CD4-positive, CD25-positive, alpha-beta regulatory T cell (primary cell): ENCODE data around the gene CNBP. TPM values are rescaled to one million over a fixed set of nuclear protein-coding genes. Genes with fewer than 3 reads are reported as not detected.
A peak's percentile ranks its signal among the peaks of the same experiment; 100 is the strongest.

Experiments
- ATAC-seq, 2 donors: fragments of 150-1000 bp; cut with Tn5 transposase; one replicate each; pipeline ENCODE4 v1.10.0; 2021; ENCODE audit warnings: low read depth in 2 of 2, moderate number of reproducible peaks in 2 of 2, moderate library complexity in 1 of 2
- DNase-seq, 3 donors: peaks; one replicate each; pipeline versions ENCODE4 v3.0.0 to v3.0.0-alpha.2; 2012 to 2022; ENCODE audit warnings: mixed read lengths in 1 of 3
- H3K27ac ChIP-seq: one replicate; pipeline ENCODE4 v1.7.0; 2013; ENCODE audit warnings: mild to moderate bottlenecking, low read length; ENCODE audit not compliant: insufficient read depth, poor library complexity, severe bottlenecking
- H3K27me3 ChIP-seq: one replicate; pipeline ENCODE4 v1.7.0; 2013; ENCODE audit warnings: low read length; ENCODE audit not compliant: control insufficient read depth, insufficient read depth
- H3K36me3 ChIP-seq: one replicate; pipeline ENCODE4 v1.7.0; 2013; ENCODE audit warnings: mild to moderate bottlenecking, low read length, moderate library complexity; ENCODE audit not compliant: control insufficient read depth, insufficient read depth
- H3K4me1 ChIP-seq: 2 replicates; pipeline ENCODE4 v1.7.0; 2013; ENCODE audit warnings: mild to moderate bottlenecking, low read length; ENCODE audit not compliant: insufficient read depth, control insufficient read depth, poor library complexity, severe bottlenecking
- H3K4me3 ChIP-seq: one replicate; pipeline ENCODE4 v1.7.0; 2013; ENCODE audit warnings: low read depth, mild to moderate bottlenecking, low read length, moderate library complexity
- H3K9me3 ChIP-seq, 2 experiments: 1 replicate in 1 of 2; 2 replicates in 1 of 2; pipeline ENCODE4 v1.7.0; 2013; ENCODE audit warnings: low read length in 2 of 2, mild to moderate bottlenecking in 1 of 2, moderate library complexity in 1 of 2; ENCODE audit not compliant: control insufficient read depth in 2 of 2
- H3K27ac Mint-ChIP-seq, 3 donors: one replicate each; pipeline ENCODE4 v1.8.0; 2020 to 2022; ENCODE audit warnings: mild to moderate bottlenecking in 3 of 3, mixed read lengths in 3 of 3, moderate library complexity in 2 of 3
- H3K27me3 Mint-ChIP-seq: one replicate; pipeline ENCODE4 v1.8.0; 2022; ENCODE audit warnings: mild to moderate bottlenecking, mixed read lengths
- H3K36me3 Mint-ChIP-seq: one replicate; pipeline ENCODE4 v1.8.0; 2020; ENCODE audit warnings: mixed read lengths
- H3K4me1 Mint-ChIP-seq, 4 donors: one replicate each; pipeline ENCODE4 v1.8.0; 2020 to 2022; ENCODE audit warnings: mixed read lengths in 4 of 4, mild to moderate bottlenecking in 1 of 4
- H3K4me3 Mint-ChIP-seq, 4 donors: one replicate each; pipeline ENCODE4 v1.8.0; 2020 to 2022; ENCODE audit warnings: mild to moderate bottlenecking in 4 of 4, mixed read lengths in 4 of 4, moderate library complexity in 3 of 4
- H3K9me3 Mint-ChIP-seq, 7 donors: one replicate each; pipeline ENCODE4 v1.8.0; 2020 to 2022; ENCODE audit warnings: mixed read lengths in 7 of 7, mild to moderate bottlenecking in 3 of 7, moderate library complexity in 2 of 7
- polyA plus RNA-seq, 4 donors: library from polyadenylated mRNA; unstranded; fragments of 300-500 nt; fragmentation: Illumina TruSeq; gene quantifications; one replicate each; pipeline ENCODE4 v1.2.3, GENCODE V29; 2021
- total RNA-seq: library from RNA; stranded (reverse); gene quantifications from one replicate; pipeline ENCODE4 v1.2.3, GENCODE V29; 2022

The CNBP gene
- total and polyA plus RNA-seq, 5 donors from 2014 or later = 278 to 1,097 (median 1,094) TPM

GRCh38 chr3:129123314-129124060 is 60.2 kb downstream of the CNBP start:
- H3K27me3 ChIP-seq = no peaks in the 10 kb centered on the region
- Mint-ChIP-seq H3K36me3 (peaks cover 11% of the 10 kb centered on the region), H3K4me3 (peak overlapping the region; percentile 76 to 91 (median 87)), H3K4me1 (peaks cover 6 to 35% (median 21%) of the 10 kb centered on the region in 4 donors), H3K27ac (peak overlapping the region; percentile 57 to 91 (median 84)), H3K9me3 (peaks cover 0 to 1% (median 0%) of the 10 kb centered on the region in 7 donors), H3K27me3 (no peaks in the 10 kb centered on the region)
- H3K9me3 ChIP-seq = no peaks in the 10 kb centered on the region
- ATAC-seq (no peak), DNase-seq (peak in 2 of 3 donors; percentile 21 to 39)
- H3K4me3 ChIP-seq = peak overlapping the region; percentile 7
- peak overlapping the region; percentile 80 for H3K27ac ChIP-seq
- no peaks in the 10 kb centered on the region for H3K36me3 ChIP-seq
- peaks cover 40% of the 10 kb centered on the region for H3K4me1 ChIP-seq

- ATAC-seq (no peak), DNase-seq (peak in 1 of 3 donors; percentile 22)
- no peaks in the 10 kb centered on the region for H3K27me3 Mint-ChIP-seq
- peak overlapping the region; percentile 57 to 91 (median 84) for H3K27ac Mint-ChIP-seq
- no peak overlapping the region for H3K4me3 ChIP-seq
- peak overlapping the region; percentile 80 for H3K27ac ChIP-seq
- peaks cover 50% of the 10 kb centered on the region for H3K4me1 ChIP-seq
- H3K27me3 ChIP-seq = no peaks in the 10 kb centered on the region
- peak overlapping the region; percentile 86 to 91 (median 88) for H3K4me3 Mint-ChIP-seq
- H3K4me1 Mint-ChIP-seq = peaks cover 7 to 41% (median 30%) of the 10 kb centered on the region in 4 donors
- peaks cover 0 to 1% (median 0%) of the 10 kb centered on the region in 7 donors for H3K9me3 Mint-ChIP-seq
- no peaks in the 10 kb centered on the region for H3K9me3 ChIP-seq
- H3K36me3 Mint-ChIP-seq = peaks cover 19% of the 10 kb centered on the region
- peaks cover 5% of the 10 kb centered on the region for H3K36me3 ChIP-seq
These were observed 61.2 kb downstream of the CNBP start for GRCh38 chr3:129122412-129123011.

GRCh38 chr3:129121792-129122411 is 61.8 kb downstream of the CNBP start, which contains the start of gene RAB43:
RAB43 (minus strand) TSS chr3:129121804; CDS start chr3:129121489, 315 bp downstream.
- peak within 1 kb of the TSS; percentile 93 to 98 (median 96) for H3K4me3 Mint-ChIP-seq

DNA sequence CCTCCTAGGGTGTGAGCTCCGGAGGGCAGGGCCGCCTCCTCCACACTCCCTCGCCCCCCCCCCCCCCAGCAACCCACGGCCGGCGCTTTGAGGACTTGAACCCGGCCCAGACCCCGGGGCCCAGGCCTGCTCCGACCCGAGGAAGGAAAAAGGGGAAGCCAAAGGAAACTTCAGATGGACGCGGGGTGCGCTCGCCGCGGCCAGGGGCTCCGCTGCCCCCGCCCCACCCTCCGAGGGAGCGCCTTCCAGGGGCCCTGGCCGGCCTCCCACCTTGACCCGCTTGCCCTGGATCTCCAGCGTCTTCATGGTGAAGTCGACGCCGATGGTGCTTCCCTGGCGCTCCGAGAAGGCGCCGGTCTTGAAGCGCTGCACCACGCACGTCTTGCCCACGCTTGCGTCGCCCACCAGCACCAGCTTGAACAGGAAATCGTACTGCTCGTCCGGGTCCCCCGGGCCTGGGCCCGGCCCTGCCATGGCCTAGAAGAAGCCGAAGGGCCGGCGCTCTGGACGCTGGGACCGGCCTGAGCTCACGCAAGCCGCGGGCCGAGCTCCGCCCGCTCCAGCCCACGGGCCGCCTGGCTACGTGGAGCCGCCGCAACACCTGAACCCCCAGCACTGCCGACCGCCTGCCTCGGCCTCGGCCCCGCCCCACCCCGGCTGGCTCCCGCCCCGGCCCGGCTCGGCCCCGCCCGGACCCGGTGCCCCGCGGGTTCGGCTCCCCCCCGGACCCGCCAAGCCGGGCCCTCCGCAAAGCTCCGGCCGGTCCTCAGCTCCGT is 62.5 kb downstream of the CNBP start:
- Histone ChIP-seq H3K4me3 (peak overlapping the region; percentile 98), H3K9me3 (no peaks in the 10 kb centered on the region), H3K4me1 (peaks cover 63% of the 10 kb centered on the region), H3K27ac (peak overlapping the region; percentile 90), H3K27me3 (no peaks in the 10 kb centered on the region), H3K36me3 (peaks cover 6% of the 10 kb centered on the region)
- DNase-seq (peak in 2 of 3 donors; percentile 58 to 77), ATAC-seq (peak; percentile 17 to 23)
- Mint-ChIP-seq H3K27ac (peak overlapping the region; percentile 95 to 97 (median 95)), H3K4me1 (peaks cover 17 to 55% (median 39%) of the 10 kb centered on the region in 4 donors), H3K27me3 (no peaks in the 10 kb centered on the region), H3K4me3 (peak overlapping the region; percentile 93 to 98 (median 96)), H3K9me3 (peaks cover 0 to 1% (median 0%) of the 10 kb centered on the region in 7 donors), H3K36me3 (peaks cover 29% of the 10 kb centered on the region)

More at GRCh38 chr3:129121792-129122411, 61.8 kb downstream of the CNBP start, which contains the start of gene RAB43:
- peak within 1 kb of the TSS; percentile 95 to 99 (median 97) for H3K27ac Mint-ChIP-seq
- peak; percentile 52 to 60 for ATAC-seq
- Histone ChIP-seq H3K9me3 (no peaks in the 10 kb centered on the region), H3K27me3 (no peaks in the 10 kb centered on the region), H3K4me3 (peak within 1 kb of the TSS; percentile 98), H3K36me3 (peaks cover 6% of the 10 kb centered on the region), H3K4me1 (peaks cover 56% of the 10 kb centered on the region), H3K27ac (peak within 1 kb of the TSS; percentile 90)
- H3K4me1 Mint-ChIP-seq = peaks cover 10 to 48% (median 33%) of the 10 kb centered on the region in 4 donors
- H3K36me3 Mint-ChIP-seq = peaks cover 24% of the 10 kb centered on the region
- peaks cover 0 to 1% (median 0%) of the 10 kb centered on the region in 7 donors for H3K9me3 Mint-ChIP-seq
- no peaks in the 10 kb centered on the region for H3K27me3 Mint-ChIP-seq
- DNase-seq = peak; percentile 84 to 87 (median 86)

DNA sequence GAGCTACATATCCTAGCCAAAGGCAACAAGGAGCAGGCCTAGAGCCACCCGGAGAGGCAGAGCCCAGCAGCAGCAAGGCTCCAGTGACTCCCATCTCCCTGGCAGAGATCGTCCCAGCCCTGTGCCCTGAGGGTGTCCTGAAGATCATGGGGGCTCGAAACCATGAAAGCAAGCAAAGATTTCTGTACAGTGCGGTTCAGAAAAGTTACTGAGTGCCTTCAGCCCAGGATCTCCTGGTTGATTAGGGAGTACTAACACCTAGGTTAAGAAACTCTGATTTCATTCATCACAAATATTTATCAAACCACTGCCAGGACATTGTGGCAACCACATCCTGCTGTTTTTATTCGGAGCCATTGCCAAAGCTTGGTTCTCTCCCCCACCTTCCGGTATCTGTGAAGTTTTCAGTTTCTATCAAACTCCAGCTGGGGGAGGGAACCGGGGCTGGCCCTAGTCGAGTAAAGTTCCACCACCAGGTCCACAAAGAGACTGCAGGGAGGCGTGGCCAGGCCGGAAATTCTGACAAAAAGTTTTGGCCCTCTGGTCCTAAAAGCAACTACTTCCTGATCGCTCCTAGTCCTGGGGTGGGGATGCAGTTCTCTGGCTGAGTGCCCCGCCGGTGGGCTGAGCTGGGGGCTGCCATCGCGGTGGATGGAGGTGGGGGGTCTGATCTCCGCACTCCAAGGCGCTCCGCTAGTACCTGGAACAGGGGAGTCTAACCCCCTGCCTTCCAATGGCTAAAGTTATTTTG is 63.3 kb downstream of the CNBP start:
- peaks cover 33% of the 10 kb centered on the region for H3K36me3 Mint-ChIP-seq
- ATAC-seq = peak; percentile 76 to 77
- Histone ChIP-seq H3K9me3 (no peaks in the 10 kb centered on the region), H3K27me3 (no peaks in the 10 kb centered on the region), H3K4me1 (peaks cover 69% of the 10 kb centered on the region), H3K36me3 (peaks cover 6% of the 10 kb centered on the region), H3K4me3 (peak overlapping the region; percentile 98), H3K27ac (peak overlapping the region; percentile 90)
- peak overlapping the region; percentile 95 to 99 (median 97) for H3K27ac Mint-ChIP-seq
- no peaks in the 10 kb centered on the region for H3K27me3 Mint-ChIP-seq
- peaks cover 0 to 1% (median 0%) of the 10 kb centered on the region in 7 donors for H3K9me3 Mint-ChIP-seq
- DNase-seq = peak; percentile 86 to 99 (median 95)
- peak overlapping the region; percentile 93 to 98 (median 96) for H3K4me3 Mint-ChIP-seq
- H3K4me1 Mint-ChIP-seq = peaks cover 23 to 58% (median 44%) of the 10 kb centered on the region in 4 donors

DNA sequence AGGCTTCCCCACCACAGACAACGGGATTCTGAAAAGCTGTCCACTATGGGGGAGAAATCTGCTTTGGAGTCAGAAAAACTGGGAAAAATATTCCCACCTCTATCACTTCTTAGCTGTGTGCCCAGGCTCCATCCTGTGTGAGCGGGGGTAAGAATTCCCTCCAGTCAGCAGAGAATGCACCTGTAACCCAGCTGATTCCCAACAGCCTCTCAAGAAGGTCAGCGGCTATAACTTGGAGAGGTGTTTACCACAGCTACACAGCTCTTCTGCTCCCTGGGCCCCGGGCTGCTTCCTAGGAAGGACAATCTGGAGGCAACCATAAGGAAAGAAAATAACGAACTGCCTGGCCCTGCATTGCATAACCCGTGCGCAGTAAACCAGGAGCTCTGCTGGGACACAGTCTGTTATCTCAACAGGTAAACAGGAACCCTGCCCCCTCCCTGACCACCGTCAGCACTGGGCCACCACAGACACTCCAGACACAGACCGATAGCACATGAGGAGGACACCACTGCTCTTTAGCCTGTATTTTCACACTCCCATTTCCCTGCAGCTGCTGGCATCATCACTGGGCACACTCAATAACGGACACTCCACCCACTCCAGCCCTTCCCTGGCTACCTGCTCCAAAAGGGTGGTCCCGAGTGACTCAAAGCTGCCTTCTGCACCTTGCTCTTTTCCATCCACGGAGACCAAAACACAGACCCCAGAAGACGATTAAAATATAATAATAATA is 64.2 kb downstream of the CNBP start:
- Histone ChIP-seq H3K9me3 (no peaks in the 10 kb centered on the region), H3K4me1 (peaks cover 76% of the 10 kb centered on the region), H3K27me3 (no peaks in the 10 kb centered on the region), H3K36me3 (peaks cover 8% of the 10 kb centered on the region), H3K4me3 (peak overlapping the region; percentile 98), H3K27ac (peak overlapping the region; percentile 90)
- ATAC-seq (no peak), DNase-seq (peak in 2 of 3 donors; percentile 14 to 47)
- Mint-ChIP-seq H3K9me3 (peaks cover 0 to 1% (median 0%) of the 10 kb centered on the region in 7 donors), H3K4me3 (peak overlapping the region; percentile 93 to 98 (median 96)), H3K36me3 (peaks cover 33% of the 10 kb centered on the region), H3K4me1 (peaks cover 23 to 65% (median 45%) of the 10 kb centered on the region in 4 donors), H3K27me3 (no peaks in the 10 kb centered on the region), H3K27ac (peak overlapping the region; percentile 95 to 99 (median 97))
